ENCODE results near the gene FAM89B.
A peak's percentile ranks its signal among the peaks of the same experiment; 100 is the strongest.
"Not testable (repeated sequence)": the region's sequence is repeated elsewhere in the genome, so short reads cannot be mapped to it uniquely, and the experiment has no call there.

The FAM89B gene

GRCh38 chr11:65558002-65558929, 14.1 kb upstream of the FAM89B start, which contains the start of gene LTBP3:
TSS of gene LTBP3 (minus strand) at chr11:65558359. CDS start at chr11:65557959, 400 bp downstream.
- peak; percentile 37 for DNase-seq

DNA sequence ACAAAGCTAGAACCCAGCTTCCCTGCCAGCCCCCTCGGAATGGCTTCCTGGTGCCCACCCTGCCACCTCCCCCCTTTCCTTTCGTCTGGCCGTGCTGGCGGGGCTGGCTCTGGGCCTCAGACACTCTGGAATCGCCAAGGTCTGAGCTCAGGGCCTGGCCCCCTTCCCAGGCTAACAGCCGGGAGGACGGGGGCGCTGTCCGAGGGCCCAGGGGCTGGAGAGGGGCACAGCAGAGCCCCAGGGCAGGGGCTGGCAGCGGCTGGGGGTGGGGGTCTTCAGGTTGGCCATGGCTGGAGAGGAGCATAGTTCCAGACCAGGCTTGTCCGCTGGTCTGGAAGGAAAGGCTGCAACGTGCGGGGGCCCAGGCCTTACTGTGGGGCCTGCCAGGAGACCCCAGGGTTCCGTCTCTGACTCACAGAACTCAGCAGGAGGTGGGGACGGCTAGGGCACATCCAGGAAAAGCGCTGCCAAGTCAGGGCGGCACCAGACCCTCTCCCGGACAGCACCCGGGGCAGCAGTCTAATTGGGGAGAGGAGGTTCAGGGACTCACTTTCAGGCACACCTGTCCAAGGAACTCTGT, 13.3 kb upstream of the FAM89B start:
- peak; percentile 41 for DNase-seq

- no peak for DNase-seq
These were observed 12.8 kb upstream of the FAM89B start for GRCh38 chr11:65559535-65559934.

DNA sequence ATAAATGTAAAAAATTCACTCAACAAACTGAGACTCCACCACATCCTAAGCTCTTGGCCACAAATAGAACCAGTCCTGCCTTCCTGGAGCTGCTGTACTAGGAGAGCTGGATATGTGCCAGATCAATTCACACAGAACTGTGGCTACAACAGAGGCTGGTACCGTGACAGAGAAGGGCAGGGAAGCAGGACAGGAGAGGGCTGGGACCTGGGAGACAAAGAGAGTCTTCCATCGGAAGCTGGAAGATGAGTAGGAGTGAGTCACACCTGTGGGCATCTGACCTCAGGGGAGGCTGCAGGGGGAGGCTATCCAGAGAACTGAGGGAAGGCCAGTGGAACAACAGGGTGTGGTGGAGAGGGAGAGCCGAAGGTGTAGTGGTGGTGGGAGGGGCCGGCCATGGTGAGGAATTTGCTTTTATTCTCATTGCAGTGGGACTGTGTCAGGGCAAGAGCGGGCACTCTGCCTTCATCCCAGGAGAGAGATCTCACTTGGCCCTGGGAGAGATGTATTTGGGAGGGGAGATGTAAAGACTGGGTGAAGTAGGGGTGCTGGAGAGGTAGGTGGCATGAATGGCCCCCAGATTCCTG, 12.3 kb upstream of the FAM89B start:
- peak; percentile 63 for DNase-seq

- no peak for DNase-seq
These were observed 11.6 kb upstream of the FAM89B start for GRCh38 chr11:65560555-65561418.

- no peak for DNase-seq
These were observed 10.3 kb upstream of the FAM89B start for GRCh38 chr11:65562020-65562419.

DNA sequence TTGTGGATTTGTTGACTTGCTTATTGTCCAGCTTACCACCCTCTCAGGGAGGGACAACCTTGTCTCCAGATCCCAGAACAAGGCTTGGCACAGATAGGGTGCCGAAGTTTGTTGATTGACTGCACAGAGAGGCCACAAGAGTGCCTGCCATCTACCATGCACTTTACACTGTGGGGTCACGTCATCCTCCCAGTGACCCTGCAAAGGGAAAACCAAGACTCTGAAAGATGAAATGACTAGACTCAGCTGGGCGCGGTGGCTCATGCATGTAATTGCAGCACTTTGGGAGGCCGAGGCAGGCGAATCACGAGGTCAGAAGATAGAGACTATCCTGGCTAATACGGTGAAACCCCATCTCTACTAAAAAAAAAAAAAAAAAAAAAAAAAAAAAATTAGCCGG, 9.6 kb upstream of the FAM89B start:
- no peak for DNase-seq

- no peak for DNase-seq
These were observed 8.7 kb upstream of the FAM89B start for GRCh38 chr11:65563601-65564000.

DNA sequence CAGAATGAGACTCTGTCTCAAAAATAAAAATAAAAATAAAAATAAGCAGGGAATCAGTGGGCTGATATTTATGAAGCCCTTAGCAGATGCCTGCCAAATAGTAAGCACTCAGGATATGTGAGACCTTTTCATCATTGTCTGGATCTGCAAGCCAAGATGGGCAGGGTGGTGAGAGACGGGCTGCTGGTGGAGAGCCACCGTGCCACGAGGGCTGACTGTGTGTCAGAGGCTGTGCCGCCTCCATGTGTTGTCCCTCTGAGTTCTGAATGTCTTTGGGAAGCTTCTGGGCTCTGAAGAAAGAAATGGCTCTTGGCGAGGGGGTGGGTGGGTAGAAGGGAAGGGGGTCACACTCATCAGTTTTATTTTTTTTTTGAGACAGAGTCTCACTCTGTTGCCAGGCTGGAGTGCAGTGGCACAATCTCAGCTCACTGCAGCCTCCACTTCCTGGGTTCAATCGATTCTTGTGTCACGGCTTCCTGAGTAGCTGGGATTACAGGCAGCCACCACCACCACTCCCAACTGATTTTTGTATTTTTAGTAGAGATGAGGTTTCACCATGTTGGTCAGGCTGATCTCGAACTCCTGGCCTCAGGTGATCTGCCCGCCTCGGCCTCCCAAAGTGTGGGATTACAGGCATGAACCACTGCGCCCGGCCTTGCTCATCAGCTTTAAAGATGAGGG, 7.3 kb upstream of the FAM89B start:
- not testable (repeated sequence) for DNase-seq

DNA sequence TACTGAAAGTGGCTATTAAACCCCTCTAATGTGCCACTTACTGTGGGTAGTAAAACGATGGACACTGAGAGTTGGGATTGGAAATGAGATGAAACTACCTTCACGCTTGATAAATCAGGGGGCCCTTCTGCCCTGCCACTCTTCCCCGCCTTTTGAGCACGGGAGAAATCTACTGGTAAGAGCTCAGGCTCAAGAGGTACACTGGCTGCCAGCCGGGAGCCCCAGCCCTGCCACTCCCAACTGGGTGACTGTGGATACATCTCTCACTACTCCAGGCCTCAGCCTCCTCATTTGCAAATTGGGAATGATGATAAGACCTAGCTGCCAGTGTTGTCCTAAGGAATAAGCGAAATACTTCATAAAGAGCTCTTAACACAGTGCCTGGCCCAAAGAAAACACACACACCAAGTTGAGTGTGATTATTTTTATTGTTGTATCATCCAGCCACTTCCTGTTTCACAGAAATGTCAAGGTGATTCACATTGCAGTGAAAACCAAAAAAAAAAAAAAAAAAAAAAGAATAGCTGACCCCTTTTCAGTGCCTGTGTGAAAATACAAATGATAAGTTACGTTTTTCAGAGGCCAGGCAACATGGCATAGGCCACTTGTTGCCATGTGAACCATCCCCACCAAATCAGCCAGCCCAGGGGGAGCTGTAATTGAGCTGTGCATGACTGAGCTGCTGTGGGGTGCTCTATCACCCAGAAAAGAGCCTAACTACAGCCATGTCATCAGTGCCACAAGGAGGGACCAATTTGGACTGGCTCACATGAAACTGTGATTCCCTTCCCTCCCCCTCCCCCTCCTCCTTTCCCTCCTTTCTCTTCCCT, 6.5 kb upstream of the FAM89B start:
- no peak for DNase-seq

- DNase-seq: no peak
These were observed 3.0 kb upstream of the FAM89B start for GRCh38 chr11:65569164-65569972.

- DNase-seq: peak; percentile 98
These were observed 2.1 kb upstream of the FAM89B start, which contains the start of gene ZNRD2 for GRCh38 chr11:65569973-65570918. TSS of gene ZNRD2 (plus strand) at chr11:65570477. CDS start at chr11:65570492, 15 bp downstream.

DNA sequence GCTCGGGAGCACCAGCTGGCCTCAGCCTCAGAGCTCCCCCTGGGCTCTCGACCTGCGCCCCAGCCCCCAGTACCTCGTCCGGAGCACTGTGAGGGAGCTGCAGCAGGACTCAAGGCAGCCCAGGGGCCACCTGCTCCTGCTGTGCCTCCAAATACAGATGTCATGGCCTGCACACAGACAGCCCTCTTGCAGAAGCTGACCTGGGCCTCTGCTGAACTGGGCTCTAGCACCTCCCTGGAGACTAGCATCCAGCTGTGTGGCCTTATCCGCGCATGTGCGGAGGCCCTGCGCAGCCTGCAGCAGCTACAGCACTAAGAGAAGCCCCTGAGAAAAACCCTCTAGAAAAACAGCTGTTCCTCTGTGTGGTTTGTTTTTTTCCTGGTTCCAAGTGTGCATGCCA, 918 bp upstream of the FAM89B start:
- no peak for DNase-seq

DNA sequence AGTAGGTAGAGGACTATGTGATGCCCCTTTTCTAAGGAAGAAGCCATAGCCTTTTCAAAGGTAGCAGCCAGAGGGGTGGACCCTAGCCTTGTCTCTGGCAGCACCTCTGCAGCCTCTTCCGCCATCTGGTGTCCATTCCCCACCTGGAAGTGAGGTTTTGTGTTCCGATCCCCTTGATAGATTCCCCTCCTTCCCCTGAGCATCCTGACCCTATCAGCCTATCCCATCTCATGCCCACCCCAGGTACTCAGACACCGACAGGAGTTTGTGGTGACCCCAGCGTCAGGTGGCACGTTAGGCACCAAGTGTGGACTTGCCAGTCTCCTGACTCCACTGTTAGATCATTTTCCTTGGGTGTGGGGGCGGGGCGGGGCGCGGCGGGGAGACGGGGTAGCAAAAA, 398 bp upstream of the FAM89B start:
- peak; percentile 59 for DNase-seq

DNA sequence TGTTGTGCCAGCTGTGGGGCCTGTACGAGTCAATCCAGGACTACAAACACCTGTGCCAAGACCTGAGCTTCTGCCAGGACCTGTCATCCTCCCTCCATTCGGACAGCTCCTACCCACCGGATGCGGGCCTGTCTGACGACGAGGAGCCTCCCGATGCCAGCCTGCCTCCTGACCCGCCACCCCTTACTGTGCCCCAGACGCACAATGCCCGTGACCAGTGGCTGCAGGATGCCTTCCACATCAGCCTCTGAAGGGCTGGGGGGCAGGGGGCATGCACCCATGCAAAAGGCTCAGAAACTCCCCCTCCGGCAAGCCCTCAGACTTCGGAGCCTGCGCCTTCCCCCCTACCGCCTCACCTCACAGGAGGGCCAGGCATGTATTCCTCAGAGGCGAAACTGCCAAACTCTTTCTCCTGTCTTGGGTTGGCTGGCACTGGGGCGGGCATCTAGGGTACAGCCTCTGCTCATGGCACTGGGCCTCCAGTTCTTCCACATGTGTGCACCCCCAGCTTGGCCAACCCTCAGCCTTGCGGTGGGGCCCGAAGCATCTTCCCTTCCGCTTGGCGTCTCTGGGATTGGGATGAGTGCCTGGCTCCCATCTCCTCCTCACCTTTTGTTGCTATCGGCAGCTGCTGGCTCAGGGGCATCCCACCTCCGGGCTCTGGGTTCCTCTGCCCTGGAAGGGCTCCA, 1.2 kb downstream of the FAM89B start:
- no peak for DNase-seq

GRCh38 chr11:65574109-65574810, 1.9 kb downstream of the FAM89B start:
- DNase-seq: no peak

DNA sequence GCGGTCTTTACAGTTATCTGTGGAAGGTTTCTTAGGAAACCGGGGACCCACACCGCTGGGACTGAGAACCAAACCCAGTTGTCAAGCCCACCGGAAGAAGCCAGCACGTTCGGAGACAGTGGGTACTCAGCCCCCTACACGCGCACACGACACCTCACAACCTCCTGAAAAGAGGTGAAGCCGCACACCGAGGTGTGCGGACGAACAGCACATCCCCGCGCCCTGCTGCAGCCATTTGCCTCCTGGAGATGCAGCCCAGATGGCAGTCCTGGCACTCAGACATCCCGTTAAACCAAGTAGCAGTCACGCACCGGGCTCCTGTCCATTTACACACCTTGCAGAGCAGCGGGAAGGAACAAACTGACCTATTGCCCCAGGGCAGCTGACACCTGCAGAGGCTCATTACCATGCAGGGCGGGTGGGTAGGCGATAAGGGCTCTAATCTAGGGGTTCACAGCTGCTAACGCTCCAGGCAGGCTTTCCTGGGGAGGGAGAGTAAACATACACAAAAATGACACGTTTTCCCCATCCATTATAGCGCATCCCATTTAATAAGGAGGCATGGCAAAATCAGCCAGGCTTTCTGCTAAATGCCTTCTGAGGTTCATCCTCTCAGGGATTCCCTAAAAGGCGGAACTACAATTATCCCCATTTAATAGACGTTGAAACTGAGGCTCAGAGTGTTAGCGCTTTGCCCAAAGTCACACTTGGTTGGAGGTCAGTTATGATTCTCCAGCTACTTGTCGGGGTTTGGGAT, 2.7 kb downstream of the FAM89B start:
- DNase-seq: no peak
